Calu3 (cell line): Measurements from ENCODE around the gene PRKAG2. TPM values are rescaled to one million over a fixed set of nuclear protein-coding genes. Genes with fewer than 3 reads are reported as not detected.
A peak's percentile ranks its signal among the peaks of the same experiment; 100 is the strongest.

Experiments used
- BruUV-seq: library from RNA; stranded (reverse); fragments of 400-500 nt; replicated peaks from 2 replicates; lab custom pipeline; 2021; lab: Mats Ljungman, UMichigan
- CTCF ChIA-PET: fragments of 300-600 bp; sonication (Branson Sonifier 250); formaldehyde crosslinking; loops from one replicate; lab custom pipeline; 2022; ENCODE audit warnings: antibody characterized with exemption; lab: Charles Lee
- DNase-seq: peaks from one replicate; pipeline ENCODE4 v3.0.0; 2022
- H3K27ac Mint-ChIP-seq: one replicate; pipeline ENCODE4 v1.8.0; 2022; ENCODE audit warnings: mixed read lengths; ENCODE audit not compliant: unreplicated experiment
- H3K27me3 Mint-ChIP-seq: one replicate; pipeline ENCODE4 v1.8.0; 2022; ENCODE audit warnings: mixed read lengths; ENCODE audit not compliant: unreplicated experiment
- H3K36me3 Mint-ChIP-seq: one replicate; pipeline ENCODE4 v1.8.0; 2022; ENCODE audit warnings: mild to moderate bottlenecking, moderate library complexity, mixed read lengths; ENCODE audit not compliant: insufficient read depth, unreplicated experiment
- H3K4me1 Mint-ChIP-seq: one replicate; pipeline ENCODE4 v1.8.0; 2022; ENCODE audit warnings: mild to moderate bottlenecking, low read depth, mixed read lengths; ENCODE audit not compliant: unreplicated experiment
- H3K4me3 Mint-ChIP-seq: one replicate; pipeline ENCODE4 v1.8.0; 2022; ENCODE audit warnings: mild to moderate bottlenecking, low read depth, moderate library complexity, mixed read lengths; ENCODE audit not compliant: unreplicated experiment
- H3K9me3 Mint-ChIP-seq: one replicate; pipeline ENCODE4 v1.8.0; 2022; ENCODE audit warnings: low read depth, mixed read lengths; ENCODE audit not compliant: unreplicated experiment
- intact Hi-C: fragments of 100-400 bp; cut with micrococcal nuclease; formaldehyde crosslinking; loops from one replicate; pipeline ENCODE4 v1.10.0; 2022; ENCODE audit not compliant: unreplicated experiment
- total RNA-seq: library from RNA; stranded (reverse); gene quantifications from 2 replicates; pipeline ENCODE4 v1.2.3, GENCODE V29; 2022
- TF ChIP-seq, protein P1 (sequence below): fragments of 200-600 bp; IDR thresholded peaks from one replicate; pipeline ENCODE4 v1.8.0; 2022; ENCODE audit warnings: antibody characterized with exemption; ENCODE audit not compliant: unreplicated experiment

Gene PRKAG2
- total RNA-seq, 1 experiment from 2014 or later = 22.4 TPM

DNA sequence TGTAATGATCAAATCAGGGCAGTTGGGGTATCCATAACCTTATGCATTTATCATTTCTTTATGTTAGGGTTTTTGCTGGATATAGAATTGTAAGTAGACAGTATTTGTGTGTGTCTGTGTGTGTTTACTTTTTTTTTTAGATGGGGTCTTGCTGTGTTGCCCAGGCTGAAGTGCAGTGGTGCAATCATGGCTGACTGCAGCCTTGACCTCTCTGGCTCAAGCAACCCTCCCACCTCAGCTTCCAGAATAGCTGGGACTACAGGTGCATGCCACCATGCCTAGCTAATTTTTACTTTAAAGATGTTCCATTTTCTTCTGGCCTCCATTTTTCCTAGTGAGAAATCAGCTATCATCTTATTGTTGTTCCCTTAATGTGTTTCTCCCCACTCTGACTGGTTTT lies 347.1 kb downstream of the PRKAG2 start:
- Mint-ChIP-seq H3K27ac (no peak overlapping the region), H3K27me3 (no peaks in the 10 kb centered on the region), H3K36me3 (no peaks in the 10 kb centered on the region), H3K9me3 (peaks cover 12% of the 10 kb centered on the region), H3K4me3 (no peak overlapping the region), H3K4me1 (no peaks in the 10 kb centered on the region)
- intact Hi-C loops = no loop called here
- TF ChIP-seq, protein P1, sequence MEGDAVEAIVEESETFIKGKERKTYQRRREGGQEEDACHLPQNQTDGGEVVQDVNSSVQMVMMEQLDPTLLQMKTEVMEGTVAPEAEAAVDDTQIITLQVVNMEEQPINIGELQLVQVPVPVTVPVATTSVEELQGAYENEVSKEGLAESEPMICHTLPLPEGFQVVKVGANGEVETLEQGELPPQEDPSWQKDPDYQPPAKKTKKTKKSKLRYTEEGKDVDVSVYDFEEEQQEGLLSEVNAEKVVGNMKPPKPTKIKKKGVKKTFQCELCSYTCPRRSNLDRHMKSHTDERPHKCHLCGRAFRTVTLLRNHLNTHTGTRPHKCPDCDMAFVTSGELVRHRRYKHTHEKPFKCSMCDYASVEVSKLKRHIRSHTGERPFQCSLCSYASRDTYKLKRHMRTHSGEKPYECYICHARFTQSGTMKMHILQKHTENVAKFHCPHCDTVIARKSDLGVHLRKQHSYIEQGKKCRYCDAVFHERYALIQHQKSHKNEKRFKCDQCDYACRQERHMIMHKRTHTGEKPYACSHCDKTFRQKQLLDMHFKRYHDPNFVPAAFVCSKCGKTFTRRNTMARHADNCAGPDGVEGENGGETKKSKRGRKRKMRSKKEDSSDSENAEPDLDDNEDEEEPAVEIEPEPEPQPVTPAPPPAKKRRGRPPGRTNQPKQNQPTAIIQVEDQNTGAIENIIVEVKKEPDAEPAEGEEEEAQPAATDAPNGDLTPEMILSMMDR = no peak
- no peak for DNase-seq
- CTCF ChIA-PET = no interaction called here
- BruUV-seq = no TSS peak

GRCh38 chr7:151524845-151525244 lies 352.1 kb downstream of the PRKAG2 start:
- peaks cover 3% of the 10 kb centered on the region for H3K9me3 Mint-ChIP-seq

GRCh38 chr7:151524331-151524730 lies 352.6 kb downstream of the PRKAG2 start:
- no peak overlapping the region for H3K4me3 Mint-ChIP-seq
- H3K36me3 Mint-ChIP-seq = peaks cover 12% of the 10 kb centered on the region
- peaks cover 3% of the 10 kb centered on the region for H3K9me3 Mint-ChIP-seq
- intact Hi-C loops = no loop called here
- H3K4me1 Mint-ChIP-seq = no peaks in the 10 kb centered on the region
- CTCF ChIA-PET = no interaction called here
- TF ChIP-seq, protein P1 = no peak
- no peaks in the 10 kb centered on the region for H3K27me3 Mint-ChIP-seq
- no TSS peak for BruUV-seq
- no peak overlapping the region for H3K27ac Mint-ChIP-seq
- DNase-seq = no peak

More at GRCh38 chr7:151524845-151525244, 352.1 kb downstream of the PRKAG2 start:
- Mint-ChIP-seq H3K27ac (no peak overlapping the region), H3K36me3 (peaks cover 6% of the 10 kb centered on the region), H3K27me3 (no peaks in the 10 kb centered on the region), H3K4me3 (no peak overlapping the region), H3K4me1 (no peaks in the 10 kb centered on the region)
- TF ChIP-seq, protein P1 = no peak
- no peak for DNase-seq
- CTCF ChIA-PET = interaction anchor here (0.6 kb wide), 1 partner anchor 546 kb away, joined by 3 read pairs; no protein-coding TSS in a partner anchor
- intact Hi-C loops = no loop called here
- no TSS peak for BruUV-seq

DNA sequence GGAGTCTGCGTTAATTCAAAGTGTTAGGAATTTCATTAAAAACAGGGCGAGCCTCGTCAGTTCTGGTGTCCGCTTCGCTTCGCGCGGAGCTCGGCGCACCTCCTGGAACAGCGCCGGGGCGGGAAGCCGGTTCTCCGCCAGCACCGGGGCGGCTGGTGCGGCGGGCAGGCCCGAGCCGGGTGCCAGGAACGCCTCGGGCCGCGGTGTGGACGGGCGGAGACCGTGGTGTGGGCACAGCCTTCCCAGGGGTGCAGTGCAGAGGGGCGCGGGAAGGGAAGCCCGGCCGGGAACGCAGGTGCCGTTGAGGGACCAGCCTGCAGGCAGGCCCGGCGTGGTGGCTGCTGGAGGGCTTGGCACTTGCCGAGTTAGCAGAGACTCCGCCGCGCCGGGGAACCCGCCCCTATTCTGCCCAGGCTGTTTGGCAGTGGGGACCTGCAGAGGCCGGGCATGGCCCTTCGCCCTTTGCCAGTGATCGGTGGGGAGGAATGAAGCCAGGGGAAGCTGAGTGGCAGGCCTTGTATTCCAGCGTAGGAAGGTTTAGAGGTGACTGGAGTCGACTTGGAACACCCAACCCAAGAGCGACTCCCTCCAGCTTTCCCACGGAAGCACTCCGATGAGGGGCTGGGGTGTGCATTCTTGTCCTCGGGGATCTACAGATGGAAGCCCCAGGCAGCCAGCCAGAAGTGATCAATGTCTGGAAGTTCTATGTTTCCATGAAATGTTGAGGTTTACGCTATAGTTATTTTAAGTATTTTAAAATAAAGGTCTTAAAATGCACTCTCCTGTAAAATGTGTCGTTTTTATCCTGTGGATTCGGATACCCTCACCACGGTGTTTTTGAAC lies 356.3 kb downstream of the PRKAG2 start:
- H3K27me3 Mint-ChIP-seq = no peaks in the 10 kb centered on the region
- peaks cover 18% of the 10 kb centered on the region for H3K4me1 Mint-ChIP-seq
- BruUV-seq = TSS peak; percentile 84
- peak; percentile 67 for DNase-seq
- TF ChIP-seq, protein P1 = no peak
- H3K9me3 Mint-ChIP-seq = no peaks in the 10 kb centered on the region
- H3K36me3 Mint-ChIP-seq = peaks cover 45% of the 10 kb centered on the region
- CTCF ChIA-PET = interaction anchor here (0.5 to 1.0 kb wide), 2 partner anchors 29 to 30 kb away, joined by 4 to 5 read pairs; no protein-coding TSS in a partner anchor
- H3K27ac Mint-ChIP-seq = peak overlapping the region; percentile 99
- intact Hi-C loops = loop anchor here (2.0 kb wide), 1 partner anchor 32 kb away; no protein-coding TSS in a partner anchor
- H3K4me3 Mint-ChIP-seq = peak overlapping the region; percentile 99
